Ishikawa (cell line): ENCODE results near the gene APOB.

Source experiments
- CEBPB ChIP-seq: IDR thresholded peaks from 2 replicates; pipeline ENCODE4 v1.6.1; 2012
- CREB1 ChIP-seq: IDR thresholded peaks from 2 replicates; pipeline ENCODE4 v1.6.1; 2012; ENCODE audit warnings: low read depth
- EGR1 ChIP-seq: IDR thresholded peaks from 2 replicates; pipeline ENCODE4 v1.6.1; 2012
- EP300 ChIP-seq: IDR thresholded peaks from 2 replicates; pipeline ENCODE4 v1.6.1; 2012; ENCODE audit warnings: borderline replicate concordance
- FOXM1 ChIP-seq: IDR thresholded peaks from 2 replicates; pipeline ENCODE4 v1.6.1; 2012; ENCODE audit warnings: low read depth, borderline replicate concordance
- MAX ChIP-seq: IDR thresholded peaks from 2 replicates; pipeline ENCODE4 v1.6.1; 2012
- NFIC ChIP-seq: IDR thresholded peaks from 2 replicates; pipeline ENCODE4 v1.6.1; 2012
- RAD21 ChIP-seq: IDR thresholded peaks from 2 replicates; pipeline ENCODE4 v1.6.1; 2012; ENCODE audit warnings: low read depth
- REST ChIP-seq: IDR thresholded peaks from 2 replicates; pipeline ENCODE4 v1.6.1; 2012; ENCODE audit warnings: low read depth, mild to moderate bottlenecking
- TAF1 ChIP-seq: IDR thresholded peaks from 2 replicates; pipeline ENCODE4 v1.6.1; 2012; ENCODE audit warnings: low read depth, mild to moderate bottlenecking
- TCF12 ChIP-seq: IDR thresholded peaks from 2 replicates; pipeline ENCODE4 v1.6.1; 2012; ENCODE audit warnings: low read depth
- TEAD4 ChIP-seq: IDR thresholded peaks from 2 replicates; pipeline ENCODE4 v1.6.1; 2012
- USF1 ChIP-seq: IDR thresholded peaks from 2 replicates; pipeline ENCODE4 v1.6.1; 2012
- YY1 ChIP-seq: IDR thresholded peaks from 2 replicates; pipeline ENCODE4 v1.6.1; 2012; ENCODE audit warnings: low read depth
- ZBTB7A ChIP-seq: IDR thresholded peaks from 2 replicates; pipeline ENCODE4 v1.6.1; 2012; ENCODE audit warnings: low read depth

Gene APOB

GRCh38 chr2:21021430-21021829, 22.4 kb downstream of the APOB start:
- TF ChIP-seq EGR1 (no peak), REST (no peak), NFIC (no peak), EP300 (no peak), TAF1 (no peak)

- TF ChIP-seq YY1 (no peak), CEBPB (no peak), TEAD4 (no peak), MAX (no peak), EGR1 (no peak), CREB1 (no peak), USF1 (no peak), RAD21 (no peak), FOXM1 (no peak), TCF12 (no peak), ZBTB7A (no peak), EP300 (no peak)
These were observed 23.1 kb downstream of the APOB start for GRCh38 chr2:21020668-21021288.

GRCh38 chr2:21020031-21020667, 23.7 kb downstream of the APOB start:
- no peak for TF ChIP-seq TAF1
- no peak for TF ChIP-seq CREB1
- no peak for TF ChIP-seq FOXM1
- no peak for TF ChIP-seq REST
- TF ChIP-seq EP300, result no peak
- no peak for TF ChIP-seq EGR1
- TF ChIP-seq ZBTB7A, result no peak
- TF ChIP-seq YY1, result no peak
- TF ChIP-seq USF1, result no peak
- no peak for TF ChIP-seq NFIC
- TF ChIP-seq TEAD4, result no peak
- no peak for TF ChIP-seq TCF12
- TF ChIP-seq MAX, result no peak
- no peak for TF ChIP-seq CEBPB
- no peak for TF ChIP-seq RAD21

GRCh38 chr2:21019678-21020021, 24.2 kb downstream of the APOB start:
- no peak for TF ChIP-seq YY1
- TF ChIP-seq TEAD4, result no peak
- no peak for TF ChIP-seq CREB1
- TF ChIP-seq NFIC, result no peak
- TF ChIP-seq USF1, result no peak
- TF ChIP-seq REST, result no peak
